H1 (cell line): ENCODE measurements around the gene NKAIN2. TPM values are rescaled to one million over a fixed set of nuclear protein-coding genes. Genes with fewer than 3 reads are reported as not detected.

Source experiments
- ATF3 ChIP-seq: IDR thresholded peaks from 2 replicates; pipeline ENCODE4 v1.6.1; 2011; ENCODE audit warnings: low read depth, mild to moderate bottlenecking, low read length; ENCODE audit not compliant: insufficient read depth
- CHD7 ChIP-seq: fragments of 300-600 bp; sonication (generic); IDR thresholded peaks from 2 replicates; pipeline ENCODE4 v1.7.1; 2012; ENCODE audit warnings: low read length, moderate library complexity, mild to moderate bottlenecking, inconsistent platforms; ENCODE audit not compliant: insufficient replicate concordance
- E2F6 ChIP-seq: IDR thresholded peaks from 2 replicates; pipeline ENCODE4 v1.6.1; 2012; ENCODE audit warnings: inconsistent platforms
- EZH2 ChIP-seq: fragments of 200-600 bp; sonication (generic); IDR thresholded peaks from 2 replicates; pipeline ENCODE4 v1.7.1; 2012; ENCODE audit warnings: low read depth, mild to moderate bottlenecking, moderate library complexity, low read length, inconsistent platforms; ENCODE audit not compliant: severe bottlenecking
- KDM5A ChIP-seq: fragments of 200-600 bp; IDR thresholded peaks from 2 replicates; pipeline ENCODE4 v1.7.1; 2012; ENCODE audit warnings: mild to moderate bottlenecking, low read length, inconsistent platforms, mixed read lengths
- NANOG ChIP-seq: IDR thresholded peaks from 2 replicates; pipeline ENCODE4 v1.6.1; 2011; ENCODE audit warnings: low read length, low read depth, mild to moderate bottlenecking, inconsistent platforms; ENCODE audit not compliant: insufficient read depth, poor library complexity, severe bottlenecking
- POU5F1 ChIP-seq: IDR thresholded peaks from 2 replicates; pipeline ENCODE4 v1.6.1; 2011; ENCODE audit warnings: low read depth, mild to moderate bottlenecking, low read length, moderate library complexity
- SIN3A ChIP-seq, 2 experiments: IDR thresholded peaks in 1 of 2; conservative IDR thresholded peaks in 1 of 2; 2 replicates each; pipeline ENCODE4 v1.6.1; 2011 to 2012; ENCODE audit warnings: low read length in 2 of 2, improper control_type of control experiment in 1 of 2, low read depth in 1 of 2, mild to moderate bottlenecking in 1 of 2
- TCF12 ChIP-seq: IDR thresholded peaks from 2 replicates; pipeline ENCODE4 v1.6.1; 2011; ENCODE audit warnings: low read depth, mild to moderate bottlenecking, low read length
- ZNF274 ChIP-seq: IDR thresholded peaks from 2 replicates; pipeline ENCODE4 v1.7.0; 2012; ENCODE audit warnings: low read length, borderline replicate concordance; ENCODE audit errors: extremely low read depth
- polyA plus RNA-seq, 7 experiments: library from polyadenylated mRNA; depleted of rRNA in 3 of 7; stranded (reverse) in 5 of 7; unstranded in 2 of 7; fragments of >200 nt in 5 of 7; fragments of 200-250 nt in 2 of 7; gene quantifications; 1 replicate in 5 of 7; 2 replicates in 1 of 7; 4 replicates in 1 of 7; pipeline versions ENCODE4 v1.2.1 to v1.2.3, GENCODE V29; 2011 to 2013; ENCODE audit warnings: missing spikeins in 2 of 7, mixed read lengths in 2 of 7
- total RNA-seq: library from RNA; stranded (reverse); fragmentation: NEBNext Ultra II Directional; extraction: Animal tissue kit (Norgen Biotek cat#: 25700); gene quantifications from 2 replicates; pipeline ENCODE4 v1.2.1, GENCODE V29; 2021

The NKAIN2 gene
- total and polyA plus RNA-seq, 2 of the 8 experiments (the other 6 are each of a cell fraction or from before 2014, with no cell fraction given): 0.20 to 0.34 TPM

GRCh38 chr6:124567401-124567800 is 763.7 kb downstream of the NKAIN2 start (continued):
- TF ChIP-seq CHD7 (no peak), KDM5A (no peak), POU5F1 (no peak), ZNF274 (no peak), NANOG (no peak), TCF12 (no peak), E2F6 (no peak), SIN3A (conservative IDR thresholded peaks at IDR 0.05 in 1 of 2, IDR thresholded peaks at IDR 0.05 in 1 of 2; ENCODE audit: low read depth in 1 of 2, low read length in 2 of 2) (no peak), EZH2 (no peak), ATF3 (no peak)
